Pancreas (tissue), 10 donors: ENCODE measurements around the gene CMPK1. TPM values are rescaled to one million over a fixed set of nuclear protein-coding genes. Genes with fewer than 3 reads are reported as not detected.
A peak's percentile ranks its signal among the peaks of the same experiment; 100 is the strongest.

ENCODE experiments used
- ATAC-seq, 4 donors: fragments of 200-7000 bp; cut with Tn5 transposase; one replicate each; pipeline versions ENCODE4 v1.8.0 to v1.9.1; 2020; ENCODE audit warnings: mild to moderate bottlenecking in 4 of 4, moderate library complexity in 4 of 4
- DNase-seq, 6 donors: peaks; one replicate each; pipeline ENCODE4 v3.0.0-alpha.2; 2020
- FAIRE-seq: peaks from 2 replicates; lab custom pipeline; 2012; peaks lifted over from hg19 to GRCh38; lab: Jason Lieb, UNC
- H3K27ac ChIP-seq, 4 donors: fragments of 200-600 bp; sonication (generic); 1 replicate in 3 of 4; 2 replicates in 1 of 4; pipeline versions ENCODE4 v1.5.0 to v1.8.0; 2020
- H3K27me3 ChIP-seq, 4 donors: fragments of 200-600 bp; one replicate each; pipeline ENCODE4 v1.8.0; 2021
- H3K36me3 ChIP-seq, 3 donors: fragments of 200-600 bp; sonication (generic) in 1 of 3; one replicate each; pipeline versions ENCODE4 v1.5.0 to v1.8.0; 2020 to 2021
- H3K4me1 ChIP-seq, 3 donors: fragments of 200-600 bp; one replicate each; pipeline ENCODE4 v1.8.0; 2021
- H3K4me3 ChIP-seq, 4 donors: fragments of 200-600 bp; sonication (generic) in 2 of 4; one replicate each; pipeline versions ENCODE4 v1.5.0 to v1.8.0; 2020 to 2021
- H3K9me3 ChIP-seq, 4 donors: fragments of 200-600 bp; one replicate each; pipeline ENCODE4 v1.8.0; 2021
- WGBS, 2 donors: extraction: QIAGEN DNeasy Blood & Tissue Kit; methylation state at CpG; one replicate each; pipeline ENCODE4 v1.1.7; 2013; 5-methylcytosine and 5-hydroxymethylcytosine counted together
- intact Hi-C, 3 donors: fragments of 100-400 bp; cut with DNase I; formaldehyde crosslinking; loops; one replicate each; pipeline versions ENCODE4 v1.11.1 to v1.14.2; 2022
- polyA plus RNA-seq, 2 donors: library from polyadenylated mRNA; stranded (reverse); fragments of 200-250 nt; gene quantifications; one replicate each; pipeline ENCODE4 v1.2.3, GENCODE V29; 2013
- total RNA-seq, 6 donors: library from RNA; stranded (reverse); fragmentation: NEBNext Ultra II Directional in 4 of 6; extraction: Animal tissue kit (Norgen Biotek cat#: 25700) in 4 of 6; gene quantifications; one replicate each; pipeline versions ENCODE4 v1.2.1 to v1.2.4, GENCODE V29; 2021 to 2023
- TF ChIP-seq, protein P1 (sequence below), 4 donors: fragments of 200-600 bp; sonication (generic) in 3 of 4; IDR thresholded peaks; one replicate each; pipeline versions ENCODE4 v1.5.0 to v1.8.0; 2021; ENCODE audit warnings: antibody characterized with exemption in 4 of 4
- donor health status: healthy with polysubstance abuse.
- donor health status: DM: no; HTN: no; CAD: no; lungs with moderate emphysema.
- donor health status: DM: no; HTN: no; CAD: no.
- donor health status: control.
- donor health status: control.
- donor health status: Bipolar disorder and iron deficiency.
- donor health status: DM: yes; HTN: yes; CAD: no.
- donor health status: DM: no; HTN: no; CAD: no.
- donor health status: DM: no; HTN: no; CAD: no.
- donor health status: DM: yes; HTN: yes; CAD: no.

The CMPK1 gene
- total and polyA plus RNA-seq, 8 donors = 43.8 to 93.0 (median 65.7) TPM

DNA sequence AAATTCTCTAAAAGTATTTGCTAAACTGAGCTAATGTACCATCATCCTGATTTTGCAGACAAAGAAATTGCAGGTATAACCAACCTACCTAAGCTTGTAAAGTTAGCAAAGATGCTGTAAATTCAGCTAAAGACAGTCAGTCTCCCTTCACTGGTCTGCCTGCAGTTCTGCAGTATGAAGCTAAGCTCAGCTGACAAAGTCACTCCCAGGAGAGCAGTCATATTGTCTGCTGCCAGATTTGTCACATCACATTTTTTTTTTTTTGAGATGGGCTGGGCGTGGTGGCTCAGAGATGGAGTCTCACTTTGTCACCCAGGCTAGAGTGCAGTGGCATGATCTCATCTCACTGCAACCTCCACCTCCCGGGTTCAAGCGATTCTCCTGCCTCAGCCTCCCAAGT lies 8.9 kb upstream of the CMPK1 start:
- intact Hi-C loops = no loop called here
- Histone ChIP-seq H3K27ac (peak overlapping the region; percentile 44 to 91 (median 65)), H3K27me3 (no peaks in the 10 kb centered on the region), H3K4me1 (peaks cover 0 to 6% (median 0%) of the 10 kb centered on the region in 3 donors), H3K36me3 (no peaks in the 10 kb centered on the region), H3K4me3 (no peak overlapping the region), H3K9me3 (no peaks in the 10 kb centered on the region)
- TF ChIP-seq, protein P1, sequence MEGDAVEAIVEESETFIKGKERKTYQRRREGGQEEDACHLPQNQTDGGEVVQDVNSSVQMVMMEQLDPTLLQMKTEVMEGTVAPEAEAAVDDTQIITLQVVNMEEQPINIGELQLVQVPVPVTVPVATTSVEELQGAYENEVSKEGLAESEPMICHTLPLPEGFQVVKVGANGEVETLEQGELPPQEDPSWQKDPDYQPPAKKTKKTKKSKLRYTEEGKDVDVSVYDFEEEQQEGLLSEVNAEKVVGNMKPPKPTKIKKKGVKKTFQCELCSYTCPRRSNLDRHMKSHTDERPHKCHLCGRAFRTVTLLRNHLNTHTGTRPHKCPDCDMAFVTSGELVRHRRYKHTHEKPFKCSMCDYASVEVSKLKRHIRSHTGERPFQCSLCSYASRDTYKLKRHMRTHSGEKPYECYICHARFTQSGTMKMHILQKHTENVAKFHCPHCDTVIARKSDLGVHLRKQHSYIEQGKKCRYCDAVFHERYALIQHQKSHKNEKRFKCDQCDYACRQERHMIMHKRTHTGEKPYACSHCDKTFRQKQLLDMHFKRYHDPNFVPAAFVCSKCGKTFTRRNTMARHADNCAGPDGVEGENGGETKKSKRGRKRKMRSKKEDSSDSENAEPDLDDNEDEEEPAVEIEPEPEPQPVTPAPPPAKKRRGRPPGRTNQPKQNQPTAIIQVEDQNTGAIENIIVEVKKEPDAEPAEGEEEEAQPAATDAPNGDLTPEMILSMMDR (IDR thresholded peaks at IDR 0.05) = no peak
- no peak for DNase-seq
- no peak for ATAC-seq
- no peak for FAIRE-seq
- 88 to 96% methylated on average over 3 of the region's 3 CpGs for WGBS, 2 donors

DNA sequence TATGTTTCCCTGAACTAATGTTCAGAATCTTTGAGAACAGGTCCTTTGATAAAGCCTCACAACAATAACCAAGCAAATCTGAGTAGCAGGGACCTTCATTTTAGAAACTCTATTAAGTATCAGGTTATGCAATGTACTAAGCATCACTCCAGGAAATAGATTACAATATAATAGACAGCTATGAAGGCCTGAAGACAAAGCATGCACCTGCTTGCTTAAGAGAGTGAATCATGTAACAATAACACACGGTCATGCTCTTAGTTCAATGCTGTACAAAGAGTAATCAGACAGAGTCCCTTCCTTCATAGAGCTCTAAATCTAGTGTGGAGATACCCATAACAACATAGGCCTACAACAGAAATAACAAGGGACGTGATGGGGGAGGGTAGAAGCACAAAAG lies 8.1 kb upstream of the CMPK1 start:
- Histone ChIP-seq H3K27ac (peak overlapping the region; percentile 44 to 91 (median 65)), H3K4me3 (no peak overlapping the region), H3K9me3 (no peaks in the 10 kb centered on the region), H3K36me3 (no peaks in the 10 kb centered on the region), H3K27me3 (no peaks in the 10 kb centered on the region), H3K4me1 (peaks cover 0 to 6% (median 0%) of the 10 kb centered on the region in 3 donors)
- ATAC-seq (peak; percentile 50 to 82 (median 77)), FAIRE-seq (no peak), DNase-seq (no peak)
- TF ChIP-seq, protein P1 (IDR thresholded peaks at IDR 0.05) = no peak
- 53 to 55% methylated on average over 2 of the region's 2 CpGs for whole genome bisulfite sequencing, 2 donors
- intact Hi-C loops = no loop called here

DNA sequence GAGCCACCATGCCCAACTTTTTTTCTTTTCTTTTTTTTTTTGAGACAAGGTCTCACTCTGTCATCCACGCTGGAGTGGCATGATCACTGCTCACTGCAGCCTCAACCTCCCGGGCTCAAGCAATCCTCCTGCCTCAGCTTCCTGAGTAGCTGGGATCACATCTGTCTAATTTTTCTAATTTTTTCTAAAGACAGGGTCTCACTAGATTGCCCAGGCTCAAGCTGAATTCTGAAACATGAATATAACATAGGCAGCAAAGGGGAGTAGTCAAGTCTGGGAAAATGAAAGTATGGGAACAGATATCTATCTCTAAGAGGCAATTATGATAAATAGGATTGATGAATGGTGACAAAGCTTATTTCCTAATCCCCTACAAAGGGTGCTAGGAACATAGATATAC lies 7.3 kb upstream of the CMPK1 start:
- Histone ChIP-seq H3K4me1 (peaks cover 0 to 6% (median 0%) of the 10 kb centered on the region in 3 donors), H3K4me3 (no peak overlapping the region), H3K9me3 (no peaks in the 10 kb centered on the region), H3K27ac (peak overlapping the region in 3 of 4 donors; percentile 42 to 91 (median 85)), H3K27me3 (no peaks in the 10 kb centered on the region), H3K36me3 (no peaks in the 10 kb centered on the region)
- WGBS, 2 donors = 88 to 90% methylated on average over 2 of the region's 2 CpGs
- TF ChIP-seq, protein P1 (IDR thresholded peaks at IDR 0.05) = no peak
- DNase-seq (no peak), FAIRE-seq (no peak), ATAC-seq (no peak)
- intact Hi-C loops = no loop called here

DNA sequence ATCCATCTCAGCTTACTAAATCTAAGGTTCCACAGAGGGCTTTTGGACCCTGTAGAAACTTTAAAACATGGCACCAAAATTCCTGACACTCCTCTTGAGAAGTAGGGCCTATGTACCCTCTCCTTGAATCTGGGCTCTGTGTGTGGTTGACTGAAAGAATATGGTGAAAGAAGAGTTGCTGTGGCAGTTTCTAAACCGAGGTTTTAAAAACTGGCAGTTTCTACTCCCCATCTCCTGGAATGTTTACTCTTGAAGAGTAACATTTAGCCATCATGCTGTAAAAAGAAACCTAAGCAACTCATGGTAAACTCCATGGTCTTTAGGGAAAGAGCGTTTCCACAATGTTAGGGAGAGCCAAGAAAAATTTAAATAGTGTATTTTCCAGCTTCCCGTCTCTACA lies 4.6 kb upstream of the CMPK1 start:
- ATAC-seq = no peak
- Histone ChIP-seq H3K4me1 (peaks cover 5 to 12% (median 8%) of the 10 kb centered on the region in 3 donors), H3K4me3 (no peak overlapping the region), H3K27me3 (no peaks in the 10 kb centered on the region), H3K9me3 (no peaks in the 10 kb centered on the region), H3K36me3 (no peaks in the 10 kb centered on the region), H3K27ac (no peak overlapping the region)
- no peak for FAIRE-seq
- no peak for DNase-seq
- 87 to 88% methylated on average over 3 of the region's 3 CpGs for WGBS, 2 donors
- TF ChIP-seq, protein P1 (IDR thresholded peaks at IDR 0.05) = no peak
- intact Hi-C loops = no loop called here

DNA sequence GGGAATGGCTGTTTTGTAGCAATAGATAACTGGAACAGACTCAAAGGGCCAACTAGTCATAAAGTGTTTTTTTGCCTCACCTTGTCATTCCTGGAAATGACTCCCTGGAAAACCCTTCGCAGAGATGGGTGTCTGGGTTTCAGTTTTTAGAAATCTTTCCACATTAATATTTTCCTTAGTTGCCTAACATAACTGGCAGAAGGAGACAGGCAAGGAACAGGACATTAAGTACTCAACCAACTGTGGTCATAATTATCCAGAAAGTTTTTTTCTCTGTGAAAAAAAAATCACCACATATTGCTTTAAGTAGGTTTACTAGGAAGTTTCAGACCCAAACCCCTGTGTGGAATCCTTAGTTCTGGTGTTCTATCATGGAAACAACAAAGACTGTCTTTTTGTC lies 3.4 kb upstream of the CMPK1 start:
- 85 to 92% methylated on average over 1 of the region's 1 CpG for WGBS, 2 donors
- Histone ChIP-seq H3K27me3 (no peaks in the 10 kb centered on the region), H3K4me1 (peaks cover 5 to 14% (median 9%) of the 10 kb centered on the region in 3 donors), H3K9me3 (no peaks in the 10 kb centered on the region), H3K36me3 (no peaks in the 10 kb centered on the region), H3K27ac (no peak overlapping the region), H3K4me3 (no peak overlapping the region)
- FAIRE-seq = no peak
- TF ChIP-seq, protein P1 (IDR thresholded peaks at IDR 0.05) = no peak
- DNase-seq = no peak
- intact Hi-C loops = no loop called here
- no peak for ATAC-seq
